GM18951 (cell line): Measurements from ENCODE around the gene OGFOD1.

Experiments
- POLR2A ChIP-seq: IDR thresholded peaks from 4 replicates; pipeline ENCODE4 v1.6.1; 2011; ENCODE audit warnings: mild to moderate bottlenecking; ENCODE audit not compliant: insufficient read length, insufficient read depth; ENCODE audit errors: extremely low read depth
- in situ Hi-C: fragments of 300-500 bp; cut with MboI; formaldehyde crosslinking; loops from one replicate; pipeline ENCODE4 v1.12.0; 2022; ENCODE audit warnings: low sequenced_read_pairs, mixed read lengths, inconsistent platforms; ENCODE audit not compliant: unreplicated experiment

Gene OGFOD1

GRCh38 chr16:56421976-56422669, 29.2 kb upstream of the OGFOD1 start:
- in situ Hi-C loops = no loop called here
- TF ChIP-seq POLR2A = no peak

GRCh38 chr16:56422896-56423441, 28.4 kb upstream of the OGFOD1 start:
- no peak for TF ChIP-seq POLR2A

GRCh38 chr16:56423584-56424403, 27.6 kb upstream of the OGFOD1 start:
- no peak for TF ChIP-seq POLR2A
- in situ Hi-C loops = no loop called here

More at GRCh38 chr16:56422896-56423441, 28.4 kb upstream of the OGFOD1 start:
- in situ Hi-C loops = no loop called here

- in situ Hi-C loops = no loop called here
- no peak for TF ChIP-seq POLR2A
Measured at GRCh38 chr16:56424404-56424764, 27.0 kb upstream of the OGFOD1 start.

GRCh38 chr16:56424791-56425438, 26.4 kb upstream of the OGFOD1 start:
- TF ChIP-seq POLR2A = no peak
- in situ Hi-C loops = no loop called here

GRCh38 chr16:56425439-56425832, 25.9 kb upstream of the OGFOD1 start, which contains the start of gene AMFR:
TSS of gene AMFR (minus strand) at chr16:56425545. CDS start at chr16:56425327, 218 bp downstream.
- in situ Hi-C loops = no loop called here
- TF ChIP-seq POLR2A = peak; percentile 65

- TF ChIP-seq POLR2A = no peak
- in situ Hi-C loops = no loop called here
Measured at GRCh38 chr16:56426585-56426984, 24.8 kb upstream of the OGFOD1 start.

- no peak for TF ChIP-seq POLR2A
- in situ Hi-C loops = no loop called here
Measured at GRCh38 chr16:56428091-56428490, 23.3 kb upstream of the OGFOD1 start.

GRCh38 chr16:56436258-56436657, 15.1 kb upstream of the OGFOD1 start:
- no peak for TF ChIP-seq POLR2A
- in situ Hi-C loops = no loop called here

- TF ChIP-seq POLR2A = no peak
- in situ Hi-C loops = no loop called here
Measured at GRCh38 chr16:56438038-56438437, 13.3 kb upstream of the OGFOD1 start.

GRCh38 chr16:56447286-56447685, 4.1 kb upstream of the OGFOD1 start:
- no peak for TF ChIP-seq POLR2A
- in situ Hi-C loops = no loop called here

- in situ Hi-C loops = no loop called here
- TF ChIP-seq POLR2A = no peak
Measured at GRCh38 chr16:56448005-56448404, 3.3 kb upstream of the OGFOD1 start.

- in situ Hi-C loops = no loop called here
- no peak for TF ChIP-seq POLR2A
Measured at GRCh38 chr16:56450275-56450985, 924 bp upstream of the OGFOD1 start.
